Measurements from ENCODE around the gene APPL2.
"Not testable (repeated sequence)": the region's sequence is repeated elsewhere in the genome, so short reads cannot be mapped to it uniquely, and the experiment has no call there.

The APPL2 gene

GRCh38 chr12:105183976-105184375 is 52.0 kb downstream of the APPL2 start:
- DNase-seq: not testable (repeated sequence)

- DNase-seq: not testable (repeated sequence)
Observed at GRCh38 chr12:105183406-105183805, 52.6 kb downstream of the APPL2 start.

- not testable (repeated sequence) for DNase-seq
Observed at GRCh38 chr12:105179114-105179513, 56.9 kb downstream of the APPL2 start.

GRCh38 chr12:105177208-105177607 is 58.8 kb downstream of the APPL2 start:
- no peak for DNase-seq

- no peak for DNase-seq
Observed at GRCh38 chr12:105175397-105175990, 60.5 kb downstream of the APPL2 start.

GRCh38 chr12:105171691-105172436 is 64.1 kb downstream of the APPL2 start:
- DNase-seq: no peak

GRCh38 chr12:105170139-105170538 is 65.8 kb downstream of the APPL2 start:
- no peak for DNase-seq

- DNase-seq: no peak
Observed at GRCh38 chr12:105168006-105168405, 68.0 kb downstream of the APPL2 start.

- DNase-seq: no peak
Observed at GRCh38 chr12:105167346-105167745, 68.6 kb downstream of the APPL2 start.

- DNase-seq: no peak
Observed at GRCh38 chr12:105166736-105167135, 69.2 kb downstream of the APPL2 start.

GRCh38 chr12:105164068-105164467 is 71.9 kb downstream of the APPL2 start:
- DNase-seq: peak; percentile 37

- no peak for DNase-seq
Observed at GRCh38 chr12:105162174-105162573, 73.8 kb downstream of the APPL2 start.

GRCh38 chr12:105158876-105159275 is 77.1 kb downstream of the APPL2 start:
- DNase-seq: no peak

- no peak for DNase-seq
Observed at GRCh38 chr12:105157606-105158005, 78.4 kb downstream of the APPL2 start.

GRCh38 chr12:105156260-105156659 is 79.7 kb downstream of the APPL2 start:
- no peak for DNase-seq

GRCh38 chr12:105142259-105142658 is 93.7 kb downstream of the APPL2 start:
- no peak for DNase-seq

GRCh38 chr12:105141320-105141922 is 94.6 kb downstream of the APPL2 start:
- no peak for DNase-seq

GRCh38 chr12:105138248-105138647 is 97.7 kb downstream of the APPL2 start:
- no peak for DNase-seq

Measured in NCI-H1105 treated with DMSO at 0.1 percent for 48 hours (cell line).